BE2C (cell line): Measurements from ENCODE around the gene ZC3H12D.

Experiments
- DNase-seq: peaks from one replicate; pipeline ENCODE4 v3.0.0-alpha.2; 2020
- H3K27me3 ChIP-seq: fragments of 250-450 bp; sonication (Bioruptor Pico); 2 replicates; pipeline ENCODE4 v1.5.1; 2020; ENCODE audit warnings: mild to moderate bottlenecking
- H3K36me3 ChIP-seq: fragments of 250-450 bp; sonication (Bioruptor Pico); 2 replicates; pipeline ENCODE4 v1.5.1; 2020; ENCODE audit warnings: mild to moderate bottlenecking
- H3K4me1 ChIP-seq: fragments of 250-450 bp; sonication (Bioruptor Pico); 2 replicates; pipeline ENCODE4 v1.5.1; 2020
- H3K4me3 ChIP-seq: 2 replicates; pipeline ENCODE4 v1.5.1; 2011; ENCODE audit warnings: low read depth, low read length
- H3K9me3 ChIP-seq: fragments of 250-450 bp; sonication (Bioruptor Pico); 2 replicates; pipeline ENCODE4 v1.5.1; 2020
- TF ChIP-seq, protein P1 (sequence below): IDR thresholded peaks from 2 replicates; pipeline ENCODE4 v1.5.1; 2012; ENCODE audit warnings: mild to moderate bottlenecking, low read depth, low read length

Gene ZC3H12D

DNA sequence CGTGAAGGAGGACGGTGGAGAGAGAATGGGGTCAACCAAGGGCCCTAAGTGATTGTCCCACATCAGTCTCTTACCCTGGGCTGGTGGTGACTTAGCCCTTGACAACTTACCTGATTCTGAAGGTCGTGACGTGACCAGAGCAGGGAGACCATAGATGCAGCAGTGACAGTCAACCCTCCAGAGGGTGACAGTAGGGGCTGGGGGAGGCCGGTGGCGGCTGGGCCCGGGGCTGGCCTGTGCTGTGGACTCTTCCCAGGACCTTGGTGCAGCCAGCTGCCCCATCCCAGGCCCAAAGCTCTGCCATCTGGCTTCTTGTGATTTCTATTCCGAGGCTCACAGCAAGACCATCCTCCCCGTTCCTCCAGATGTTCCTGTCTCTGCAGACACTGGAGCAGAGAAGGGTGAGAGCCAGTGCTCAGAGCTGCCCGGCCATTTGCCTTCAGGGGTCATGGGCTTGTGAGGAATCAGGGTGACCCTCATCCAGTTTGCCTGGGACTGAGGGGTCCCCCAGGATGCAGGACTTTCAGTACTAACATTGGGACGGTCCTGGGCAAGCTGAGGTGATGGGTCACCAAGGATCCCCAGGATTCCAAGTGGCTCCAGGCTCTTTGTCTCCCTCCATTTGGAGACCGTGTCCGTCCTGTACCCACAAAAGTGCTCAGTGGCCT lies 48.8 kb downstream of the ZC3H12D start:
- DNase-seq: no peak
- no peaks in the 10 kb centered on the region for H3K36me3 ChIP-seq
- H3K27me3 ChIP-seq: no peaks in the 10 kb centered on the region
- no peak overlapping the region for H3K4me3 ChIP-seq
- H3K9me3 ChIP-seq: no peaks in the 10 kb centered on the region
- H3K4me1 ChIP-seq: no peaks in the 10 kb centered on the region; the same call in 1 of the 2 replicates
- TF ChIP-seq, protein P1, sequence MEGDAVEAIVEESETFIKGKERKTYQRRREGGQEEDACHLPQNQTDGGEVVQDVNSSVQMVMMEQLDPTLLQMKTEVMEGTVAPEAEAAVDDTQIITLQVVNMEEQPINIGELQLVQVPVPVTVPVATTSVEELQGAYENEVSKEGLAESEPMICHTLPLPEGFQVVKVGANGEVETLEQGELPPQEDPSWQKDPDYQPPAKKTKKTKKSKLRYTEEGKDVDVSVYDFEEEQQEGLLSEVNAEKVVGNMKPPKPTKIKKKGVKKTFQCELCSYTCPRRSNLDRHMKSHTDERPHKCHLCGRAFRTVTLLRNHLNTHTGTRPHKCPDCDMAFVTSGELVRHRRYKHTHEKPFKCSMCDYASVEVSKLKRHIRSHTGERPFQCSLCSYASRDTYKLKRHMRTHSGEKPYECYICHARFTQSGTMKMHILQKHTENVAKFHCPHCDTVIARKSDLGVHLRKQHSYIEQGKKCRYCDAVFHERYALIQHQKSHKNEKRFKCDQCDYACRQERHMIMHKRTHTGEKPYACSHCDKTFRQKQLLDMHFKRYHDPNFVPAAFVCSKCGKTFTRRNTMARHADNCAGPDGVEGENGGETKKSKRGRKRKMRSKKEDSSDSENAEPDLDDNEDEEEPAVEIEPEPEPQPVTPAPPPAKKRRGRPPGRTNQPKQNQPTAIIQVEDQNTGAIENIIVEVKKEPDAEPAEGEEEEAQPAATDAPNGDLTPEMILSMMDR: no peak

DNA sequence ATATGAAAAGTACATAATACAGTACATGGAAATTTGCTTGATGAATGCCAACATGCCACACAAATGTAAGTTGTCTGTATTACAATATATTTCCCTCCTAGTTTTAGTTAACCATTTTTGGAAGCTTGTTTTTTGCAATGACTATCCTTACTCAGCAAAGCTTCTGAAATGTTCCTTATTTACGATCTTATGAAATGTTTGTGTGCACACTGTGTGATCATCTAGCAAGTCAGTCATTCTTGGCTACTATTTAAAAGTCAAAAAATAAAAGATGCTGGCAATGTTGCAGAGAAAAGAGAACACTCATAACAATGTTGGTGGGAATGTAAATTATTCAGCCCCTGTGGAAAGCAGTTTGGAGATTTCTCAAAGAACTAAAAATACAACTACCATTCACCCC lies 50.9 kb downstream of the ZC3H12D start:
- no peaks in the 10 kb centered on the region for H3K9me3 ChIP-seq
- DNase-seq: no peak
- TF ChIP-seq, protein P1: no peak
- no peak overlapping the region for H3K4me3 ChIP-seq
- H3K4me1 ChIP-seq: no peaks in the 10 kb centered on the region; the same call in 1 of the 2 replicates
- no peaks in the 10 kb centered on the region for H3K27me3 ChIP-seq
- H3K36me3 ChIP-seq: no peaks in the 10 kb centered on the region

DNA sequence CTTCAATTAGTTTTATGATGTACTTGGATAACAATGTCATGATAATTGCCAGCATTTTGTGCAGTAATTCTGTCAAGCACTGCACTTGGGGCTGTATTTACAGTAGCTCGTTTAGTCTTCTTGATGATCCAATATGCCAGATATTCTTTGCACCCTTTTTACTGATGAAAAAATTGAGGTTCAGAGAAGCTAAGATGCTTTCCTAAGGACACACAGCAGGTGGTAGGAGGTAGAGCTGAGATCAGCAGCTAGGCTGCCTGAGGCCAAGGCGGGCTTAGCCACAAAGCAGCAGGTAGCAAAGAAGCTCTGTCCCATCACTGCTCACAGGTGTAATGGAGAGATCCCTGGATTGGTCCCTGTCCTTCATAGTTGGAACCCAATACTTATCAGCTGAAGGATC lies 51.4 kb downstream of the ZC3H12D start:
- TF ChIP-seq, protein P1: no peak
- Histone ChIP-seq H3K36me3 (no peaks in the 10 kb centered on the region), H3K27me3 (no peaks in the 10 kb centered on the region), H3K4me3 (no peak overlapping the region), H3K9me3 (no peaks in the 10 kb centered on the region), H3K4me1 (no peaks in the 10 kb centered on the region; the same call in 1 of the 2 replicates)
- no peak for DNase-seq

DNA sequence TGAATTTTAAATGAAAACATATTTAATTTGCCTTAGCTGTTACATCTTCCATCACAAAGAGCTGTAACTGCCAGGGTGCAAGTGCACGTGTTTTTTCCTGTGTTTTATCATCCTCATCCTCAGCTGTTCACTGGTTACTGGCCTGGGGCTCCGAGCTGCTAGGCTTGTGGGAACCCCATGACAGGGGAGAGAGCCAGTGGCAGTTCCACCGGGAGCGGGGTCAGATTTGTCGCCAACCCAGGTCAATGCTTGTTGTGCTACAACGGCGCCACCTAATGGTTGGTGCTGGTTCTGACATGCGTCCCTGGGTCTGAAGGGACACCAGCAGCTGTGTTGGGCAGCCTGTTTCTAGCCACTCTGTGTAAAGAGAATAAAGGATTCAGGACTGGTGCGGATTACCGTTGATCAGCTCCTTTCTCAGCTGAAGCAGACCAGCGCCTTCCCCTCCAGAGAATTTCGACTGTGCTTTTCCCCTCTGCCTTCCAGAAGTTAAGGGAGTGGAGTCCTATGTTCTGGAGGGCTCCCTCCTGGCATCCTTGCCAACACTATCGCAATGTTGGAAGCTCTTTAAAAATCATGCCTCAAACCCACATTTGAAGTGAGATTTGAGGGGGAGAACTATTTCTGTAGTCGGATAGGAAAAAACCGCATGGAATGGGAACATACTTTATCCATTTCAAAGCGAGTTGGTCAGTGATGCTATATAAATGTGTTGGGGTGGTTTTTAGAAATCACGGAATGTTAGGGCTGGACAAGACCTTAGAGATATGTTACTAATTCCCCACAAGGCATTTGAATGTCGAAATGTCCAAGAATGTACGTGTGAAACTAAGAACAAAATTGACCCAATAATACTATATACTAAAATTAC lies 52.7 kb downstream of the ZC3H12D start:
- no peaks in the 10 kb centered on the region; the same call in 1 of the 2 replicates for H3K4me1 ChIP-seq
- H3K4me3 ChIP-seq: no peak overlapping the region
- TF ChIP-seq, protein P1: peak; percentile 96
- no peaks in the 10 kb centered on the region for H3K27me3 ChIP-seq
- peak; percentile 93 for DNase-seq
- no peaks in the 10 kb centered on the region for H3K9me3 ChIP-seq
- H3K36me3 ChIP-seq: no peaks in the 10 kb centered on the region

DNA sequence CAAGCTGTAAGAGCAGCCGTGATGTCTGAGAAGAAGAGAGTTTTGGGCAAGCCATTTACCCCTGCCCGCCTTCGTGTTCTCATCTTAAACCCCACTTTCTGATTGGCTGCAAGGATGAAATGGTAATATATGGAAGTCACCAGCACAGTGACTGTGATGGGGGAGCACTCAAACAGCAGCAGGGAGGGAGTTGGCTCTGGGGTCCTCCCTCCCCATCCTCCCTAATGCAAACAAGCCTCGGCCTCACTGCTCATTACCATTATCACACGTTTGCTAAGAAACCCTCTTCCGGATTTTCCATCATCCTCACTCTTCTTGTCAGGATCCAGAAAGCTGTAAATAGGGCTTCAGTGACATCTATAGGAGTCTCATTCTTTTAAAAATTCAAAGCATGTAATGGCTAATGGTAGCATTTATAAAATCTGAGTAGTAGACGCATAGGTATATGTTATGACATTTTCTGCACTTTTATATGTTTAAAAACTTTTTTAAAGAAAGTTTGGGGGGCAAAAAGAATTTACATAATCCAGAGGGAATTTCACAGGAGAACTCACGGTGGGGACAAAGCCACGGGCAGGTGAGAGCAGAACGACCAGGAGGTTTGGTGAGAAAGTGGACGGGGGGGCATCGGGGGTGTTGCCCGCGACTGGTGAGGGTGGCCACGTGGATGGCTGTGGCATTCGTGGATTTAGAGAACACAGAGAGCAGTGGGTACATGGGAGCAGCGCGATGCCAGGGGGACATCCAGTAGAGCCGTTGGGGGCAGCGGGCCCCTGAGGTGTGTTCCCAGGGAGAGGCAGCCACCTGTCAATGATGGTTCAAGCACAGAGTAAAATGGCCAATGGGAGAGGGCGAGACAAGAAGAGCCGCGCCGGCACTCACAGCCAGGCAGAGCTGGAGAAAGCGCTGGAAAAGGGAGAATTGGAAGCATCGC lies 55.1 kb downstream of the ZC3H12D start:
- Histone ChIP-seq H3K9me3 (no peaks in the 10 kb centered on the region), H3K4me1 (no peaks in the 10 kb centered on the region; the same call in 1 of the 2 replicates), H3K27me3 (no peaks in the 10 kb centered on the region), H3K36me3 (no peaks in the 10 kb centered on the region), H3K4me3 (no peak overlapping the region)
- no peak for DNase-seq
- TF ChIP-seq, protein P1: no peak
